ENCODE results near the gene EIF1. TPM values are rescaled to one million over a fixed set of nuclear protein-coding genes. Genes with fewer than 3 reads are reported as not detected.

EIF1 gene
- total and polyA plus RNA-seq, 8 donors: 697 to 782 (median 723) TPM

DNA sequence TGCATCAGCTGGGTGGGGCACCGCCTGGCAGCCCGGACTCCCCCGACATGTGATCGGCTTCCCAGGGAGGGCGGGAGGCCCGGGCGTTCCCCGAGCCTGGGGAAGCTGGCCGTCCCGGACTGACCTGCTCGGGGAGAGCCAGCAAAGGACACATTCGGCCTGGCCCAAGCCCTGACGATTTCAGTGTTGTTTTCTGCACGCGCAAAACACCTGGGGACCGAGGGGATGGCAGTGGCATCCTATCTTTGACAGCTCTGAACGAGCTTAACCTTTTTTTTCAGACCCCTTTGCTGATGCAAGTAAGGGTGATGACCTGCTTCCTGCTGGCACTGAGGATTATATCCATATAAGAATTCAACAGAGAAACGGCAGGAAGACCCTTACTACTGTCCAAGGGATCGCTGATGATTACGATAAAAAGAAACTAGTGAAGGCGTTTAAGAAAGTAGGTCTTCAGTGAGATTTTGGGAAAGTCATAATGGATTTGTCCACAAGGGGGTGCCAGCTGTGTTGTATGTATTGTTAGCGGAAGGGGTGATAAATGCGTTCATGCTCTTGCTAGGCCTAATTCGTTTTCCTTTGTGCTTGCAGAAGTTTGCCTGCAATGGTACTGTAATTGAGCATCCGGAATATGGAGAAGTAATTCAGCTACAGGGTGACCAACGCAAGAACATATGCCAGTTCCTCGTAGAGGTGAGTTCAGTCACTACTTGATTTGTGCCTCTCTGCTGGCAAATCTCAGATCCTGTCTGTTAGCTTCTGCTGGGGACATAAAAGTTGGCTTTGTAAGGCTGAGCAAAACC is 1.0 kb downstream of the EIF1 start:
- TF ChIP-seq, protein P1, sequence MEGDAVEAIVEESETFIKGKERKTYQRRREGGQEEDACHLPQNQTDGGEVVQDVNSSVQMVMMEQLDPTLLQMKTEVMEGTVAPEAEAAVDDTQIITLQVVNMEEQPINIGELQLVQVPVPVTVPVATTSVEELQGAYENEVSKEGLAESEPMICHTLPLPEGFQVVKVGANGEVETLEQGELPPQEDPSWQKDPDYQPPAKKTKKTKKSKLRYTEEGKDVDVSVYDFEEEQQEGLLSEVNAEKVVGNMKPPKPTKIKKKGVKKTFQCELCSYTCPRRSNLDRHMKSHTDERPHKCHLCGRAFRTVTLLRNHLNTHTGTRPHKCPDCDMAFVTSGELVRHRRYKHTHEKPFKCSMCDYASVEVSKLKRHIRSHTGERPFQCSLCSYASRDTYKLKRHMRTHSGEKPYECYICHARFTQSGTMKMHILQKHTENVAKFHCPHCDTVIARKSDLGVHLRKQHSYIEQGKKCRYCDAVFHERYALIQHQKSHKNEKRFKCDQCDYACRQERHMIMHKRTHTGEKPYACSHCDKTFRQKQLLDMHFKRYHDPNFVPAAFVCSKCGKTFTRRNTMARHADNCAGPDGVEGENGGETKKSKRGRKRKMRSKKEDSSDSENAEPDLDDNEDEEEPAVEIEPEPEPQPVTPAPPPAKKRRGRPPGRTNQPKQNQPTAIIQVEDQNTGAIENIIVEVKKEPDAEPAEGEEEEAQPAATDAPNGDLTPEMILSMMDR (IDR thresholded peaks at IDR 0.05): peak; percentile 40 to 49
- no peaks in the 10 kb centered on the region for H3K9me3 ChIP-seq
- H3K4me3 ChIP-seq: peak overlapping the region; percentile 78 to 80
- peaks cover 17 to 42% of the 10 kb centered on the region in 2 donors for H3K4me1 ChIP-seq
- intact Hi-C loops (cut with DNase I): no loop called here
- no peak for ATAC-seq
- peaks cover 17 to 54% of the 10 kb centered on the region in 2 donors for H3K36me3 ChIP-seq
- peak overlapping the region; percentile 100 for H3K27ac ChIP-seq
- no peaks in the 10 kb centered on the region for H3K27me3 ChIP-seq
- peak in 1 of 4 donors; percentile 53 for DNase-seq

DNA sequence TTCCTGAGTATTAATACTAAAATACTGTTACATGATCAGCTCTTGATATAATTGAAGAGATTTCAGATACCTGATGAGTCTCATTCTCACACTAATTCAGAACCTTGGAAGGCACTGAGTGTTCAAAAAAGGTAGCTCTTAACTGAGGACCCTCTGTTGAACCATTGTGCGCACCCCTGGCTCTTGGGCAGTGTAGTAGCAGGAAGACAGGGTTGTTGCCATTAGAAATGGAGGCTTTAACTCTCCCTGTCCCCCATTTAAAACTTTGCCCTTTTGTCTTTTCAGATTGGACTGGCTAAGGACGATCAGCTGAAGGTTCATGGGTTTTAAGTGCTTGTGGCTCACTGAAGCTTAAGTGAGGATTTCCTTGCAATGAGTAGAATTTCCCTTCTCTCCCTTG is 1.8 kb downstream of the EIF1 start:
- DNase-seq (no peak), ATAC-seq (no peak)
- Histone ChIP-seq H3K4me3 (peak overlapping the region; percentile 78 to 80), H3K36me3 (peaks cover 17 to 62% of the 10 kb centered on the region in 2 donors), H3K27ac (peak overlapping the region; percentile 100), H3K9me3 (no peaks in the 10 kb centered on the region), H3K4me1 (peaks cover 18 to 45% of the 10 kb centered on the region in 2 donors), H3K27me3 (no peaks in the 10 kb centered on the region)
- TF ChIP-seq, protein P1 (IDR thresholded peaks at IDR 0.05): no peak
- intact Hi-C loops (cut with DNase I): no loop called here

DNA sequence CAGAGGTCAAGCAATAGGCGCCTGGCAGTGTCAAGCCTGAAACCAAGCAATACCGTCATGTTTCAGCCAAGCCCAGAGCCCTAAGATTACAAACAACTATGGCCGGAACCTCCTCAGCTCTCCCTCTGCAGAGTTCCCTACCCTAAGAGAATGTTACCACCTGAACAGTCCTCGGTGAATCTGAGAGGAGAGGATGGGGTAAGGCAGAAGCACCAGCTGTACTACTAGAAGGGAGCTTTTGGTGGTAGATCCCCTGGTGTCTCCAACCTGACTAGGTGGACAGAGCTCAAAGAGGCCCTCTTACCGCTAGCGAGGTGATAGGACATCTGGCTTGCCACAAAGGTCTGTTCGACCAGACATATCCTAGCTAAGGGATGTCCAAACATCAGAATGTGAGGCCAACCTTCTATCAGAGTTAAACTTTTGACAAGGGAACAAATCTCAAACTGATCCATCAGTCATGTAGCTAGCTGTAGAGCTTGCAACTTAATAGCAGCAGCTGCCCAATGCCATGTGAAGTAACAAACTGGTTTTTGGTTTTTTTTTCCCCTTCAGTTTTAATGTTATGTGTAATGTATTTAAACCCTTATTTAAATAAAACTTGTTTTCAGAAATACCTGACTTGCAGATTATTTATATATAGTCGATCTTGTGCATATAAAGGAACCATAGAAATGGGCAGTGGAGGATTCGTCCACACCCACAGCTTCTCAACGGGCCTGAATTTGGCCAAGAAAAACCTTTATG is 2.5 kb downstream of the EIF1 start:
- Histone ChIP-seq H3K9me3 (no peaks in the 10 kb centered on the region), H3K4me3 (peak overlapping the region in 1 of 2 donors; percentile 78), H3K27me3 (no peaks in the 10 kb centered on the region), H3K27ac (peak overlapping the region in 1 of 2 donors; percentile 9), H3K36me3 (peaks cover 17 to 63% of the 10 kb centered on the region in 2 donors), H3K4me1 (peaks cover 22 to 52% of the 10 kb centered on the region in 2 donors)
- ATAC-seq (no peak), DNase-seq (no peak)
- intact Hi-C loops (cut with DNase I): no loop called here
- TF ChIP-seq, protein P1 (IDR thresholded peaks at IDR 0.05): no peak

DNA sequence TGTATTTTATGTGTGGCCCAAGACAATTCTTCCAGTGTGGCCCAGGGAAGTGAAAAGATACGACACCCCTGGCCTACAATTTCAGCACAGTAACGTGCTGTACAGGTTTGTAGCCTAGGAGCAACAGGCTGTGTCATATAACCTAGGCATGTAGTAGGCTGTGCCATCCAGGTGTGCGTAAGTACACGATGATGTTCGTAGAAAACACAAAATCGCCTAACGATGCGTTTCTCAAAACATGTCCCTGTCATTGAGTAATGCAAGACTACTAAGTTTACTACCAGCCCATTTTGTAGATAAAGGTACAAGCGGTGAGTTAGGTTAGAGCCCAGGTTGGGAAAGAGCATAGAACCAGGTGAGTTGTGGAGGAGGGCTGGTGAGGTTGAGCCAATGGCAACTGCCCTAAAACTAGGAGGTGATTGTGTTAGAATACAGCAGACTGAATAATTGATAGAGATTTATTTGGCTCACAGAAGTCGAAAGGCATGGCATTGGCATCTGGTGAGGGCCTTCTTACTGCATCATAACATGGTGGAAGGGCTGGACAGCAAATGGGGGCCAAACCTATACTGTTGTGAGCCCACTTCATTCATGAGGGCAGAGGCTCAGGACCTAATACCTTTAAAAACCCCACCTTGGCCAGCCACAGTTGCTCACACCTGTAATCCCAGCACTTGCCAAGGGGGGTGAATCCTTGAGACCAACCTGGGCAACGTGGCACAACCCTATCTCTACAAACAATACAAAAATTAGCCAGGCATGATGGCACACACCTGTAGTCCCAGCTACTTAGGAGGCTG is 4.2 kb downstream of the EIF1 start:
- Histone ChIP-seq H3K4me1 (peaks cover 22 to 61% of the 10 kb centered on the region in 2 donors), H3K36me3 (peaks cover 17 to 63% of the 10 kb centered on the region in 2 donors), H3K27ac (peak overlapping the region in 1 of 2 donors; percentile 2), H3K27me3 (no peaks in the 10 kb centered on the region), H3K4me3 (no peak overlapping the region), H3K9me3 (no peaks in the 10 kb centered on the region)
- DNase-seq (no peak), ATAC-seq (no peak)
- intact Hi-C loops (cut with DNase I): no loop called here
- TF ChIP-seq, protein P1 (IDR thresholded peaks at IDR 0.05): no peak
